ENCODE results near the gene OTOF.

The OTOF gene

DNA sequence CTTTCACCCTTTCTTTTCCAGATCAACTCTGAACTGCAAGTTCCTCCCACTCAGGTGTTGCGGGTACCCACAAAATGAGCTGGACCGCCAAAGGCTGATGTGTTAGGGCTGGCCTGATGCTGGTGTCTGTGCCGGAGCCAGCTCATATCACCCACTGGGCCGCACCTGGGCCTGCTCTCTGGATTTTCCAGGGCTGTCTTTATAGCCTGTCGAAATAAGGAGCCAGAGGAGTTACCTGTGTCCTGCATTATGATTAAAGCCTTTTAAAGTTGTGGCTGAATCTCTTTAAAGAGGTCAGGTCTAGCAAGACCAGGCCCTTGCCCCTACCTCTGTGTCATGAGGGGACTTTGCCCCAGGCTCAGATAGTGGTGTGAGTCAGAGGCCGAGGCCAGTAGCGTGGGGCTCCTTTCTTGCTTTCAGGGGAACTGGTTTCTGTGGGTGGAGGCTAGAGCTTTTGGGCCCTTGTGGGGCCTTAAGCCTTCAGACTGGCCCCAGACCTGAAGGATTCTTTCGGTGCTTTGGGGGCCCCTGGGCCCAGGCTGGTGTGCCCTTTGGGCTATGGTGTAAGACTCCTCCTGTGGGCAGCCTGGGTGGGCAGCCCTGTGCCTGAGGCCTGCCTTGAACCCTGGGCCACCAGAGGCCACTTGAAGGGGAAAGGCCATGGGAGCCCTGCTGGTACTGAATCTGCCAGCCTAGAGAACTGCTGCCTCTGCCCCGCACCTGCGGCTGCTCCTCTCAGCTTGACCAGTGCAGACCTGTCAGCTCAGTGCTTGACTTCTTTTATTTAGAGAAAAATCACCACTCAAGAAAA lies 21.3 kb downstream of the OTOF start:
- DNase-seq (ENCODE audit: low read depth in 1 of 2, low spot score in 1 of 2) = no peak
- in situ Hi-C loops (cut with HindIII; ENCODE audit: low pct_unique_long_range_greater_than_20kb, low sequenced_read_pairs) = no loop called here
- no peak for TF ChIP-seq JUND (IDR thresholded peaks at IDR 0.05; ENCODE audit: low read depth)

DNA sequence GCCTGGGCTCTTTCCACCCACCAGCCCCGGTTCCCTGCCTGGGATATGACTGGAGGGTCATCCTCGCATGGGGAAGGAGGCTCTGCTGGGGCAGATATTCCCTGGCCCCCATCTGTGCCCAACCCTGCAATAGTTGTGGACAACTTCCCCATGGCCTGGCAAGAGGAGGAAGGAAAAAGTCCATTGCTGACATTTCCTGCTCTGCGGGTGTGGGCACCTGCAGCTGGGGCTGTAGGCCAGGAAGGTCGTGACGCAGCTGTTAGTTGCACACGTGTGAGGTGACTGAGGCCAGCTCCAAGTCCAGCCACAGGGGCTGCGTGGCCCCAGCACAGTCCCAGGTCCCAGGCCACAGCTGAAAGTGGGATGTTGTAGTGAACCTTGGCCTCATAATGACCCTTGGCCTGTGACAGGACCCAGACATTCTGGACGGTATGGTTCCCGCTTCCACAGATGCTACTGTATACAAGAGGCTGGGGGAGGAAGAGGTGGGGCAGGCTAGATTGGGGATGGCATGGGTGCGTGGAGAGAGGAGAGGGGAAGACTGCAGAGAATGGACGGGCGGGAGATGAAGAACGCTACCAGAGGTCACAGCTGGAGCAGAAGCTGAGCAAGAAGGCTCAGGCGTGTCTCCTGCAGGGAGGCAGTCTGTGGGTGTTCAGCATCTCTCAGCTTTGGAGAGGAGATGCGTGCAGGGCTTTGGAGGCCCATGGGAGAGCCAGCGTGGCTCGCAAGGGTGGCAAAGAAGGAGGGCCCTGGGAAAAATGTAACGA lies 22.1 kb downstream of the OTOF start:
- in situ Hi-C loops (cut with HindIII; ENCODE audit: low pct_unique_long_range_greater_than_20kb, low sequenced_read_pairs) = no loop called here
- no peak for DNase-seq (ENCODE audit: low read depth in 1 of 2, low spot score in 1 of 2)

DNA sequence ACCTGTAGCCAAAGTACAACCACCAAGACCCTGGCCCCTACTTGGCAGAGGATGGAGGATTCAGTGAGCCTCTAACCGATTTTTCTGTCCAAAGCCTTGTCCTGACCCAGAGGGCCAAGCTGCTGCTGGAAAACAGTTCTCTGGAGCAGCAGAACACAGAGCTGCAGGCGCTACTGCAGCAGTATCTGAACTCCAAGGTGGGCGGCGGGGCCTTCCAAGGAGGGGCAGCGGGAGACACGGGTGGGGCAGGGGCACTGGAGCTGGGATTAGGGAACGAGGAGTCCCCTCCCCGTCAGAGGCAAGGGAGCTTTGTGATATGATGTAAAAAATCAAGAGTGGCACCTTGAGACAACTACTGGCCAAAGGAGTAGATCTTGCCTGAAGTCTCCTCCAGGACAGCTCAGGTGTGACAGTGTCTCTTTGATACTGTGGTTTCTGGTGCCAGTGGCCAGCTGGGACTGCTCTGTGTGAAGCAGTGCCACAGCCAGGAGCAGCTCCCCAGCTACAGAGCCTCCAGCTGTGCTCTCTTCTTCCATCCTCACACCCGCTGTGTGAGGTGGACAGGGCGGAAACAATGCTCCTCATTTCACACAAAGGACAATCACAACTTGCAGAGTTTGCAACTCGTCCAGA lies 22.8 kb downstream of the OTOF start:
- in situ Hi-C loops (cut with HindIII; ENCODE audit: low pct_unique_long_range_greater_than_20kb, low sequenced_read_pairs) = no loop called here
- no peak for DNase-seq (ENCODE audit: low read depth in 1 of 2, low spot score in 1 of 2)
- TF ChIP-seq JUND (IDR thresholded peaks at IDR 0.05; ENCODE audit: low read depth) = no peak

More for the DNA sequence above, 22.1 kb downstream of the OTOF start:
- TF ChIP-seq JUND (IDR thresholded peaks at IDR 0.05; ENCODE audit: low read depth) = no peak

DNA sequence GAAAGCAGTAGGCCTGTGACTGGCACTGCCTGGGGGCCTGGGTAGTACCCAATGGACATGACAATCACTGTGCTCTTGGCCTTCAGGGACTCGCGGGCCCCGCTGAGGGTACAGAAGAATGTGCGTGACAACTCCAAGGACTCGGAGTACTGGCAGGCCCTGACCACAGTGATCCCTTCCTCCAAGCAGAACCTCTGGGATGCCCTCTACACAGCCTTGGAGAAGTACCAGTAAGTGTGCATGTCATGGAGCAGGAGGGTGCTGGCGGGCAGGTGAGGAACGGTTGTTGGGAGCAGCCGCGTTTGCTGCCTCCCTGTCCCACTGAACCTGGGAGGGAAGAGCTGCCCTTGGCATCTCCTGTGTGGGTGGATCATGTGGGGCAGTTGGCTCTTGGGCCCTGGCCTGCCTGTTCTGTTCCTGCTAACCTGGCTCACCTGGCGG lies 23.3 kb downstream of the OTOF start:
- in situ Hi-C loops (cut with HindIII; ENCODE audit: low pct_unique_long_range_greater_than_20kb, low sequenced_read_pairs) = no loop called here
- no peak for TF ChIP-seq JUND (IDR thresholded peaks at IDR 0.05; ENCODE audit: low read depth)
- no peak for DNase-seq (ENCODE audit: low read depth in 1 of 2, low spot score in 1 of 2)

DNA sequence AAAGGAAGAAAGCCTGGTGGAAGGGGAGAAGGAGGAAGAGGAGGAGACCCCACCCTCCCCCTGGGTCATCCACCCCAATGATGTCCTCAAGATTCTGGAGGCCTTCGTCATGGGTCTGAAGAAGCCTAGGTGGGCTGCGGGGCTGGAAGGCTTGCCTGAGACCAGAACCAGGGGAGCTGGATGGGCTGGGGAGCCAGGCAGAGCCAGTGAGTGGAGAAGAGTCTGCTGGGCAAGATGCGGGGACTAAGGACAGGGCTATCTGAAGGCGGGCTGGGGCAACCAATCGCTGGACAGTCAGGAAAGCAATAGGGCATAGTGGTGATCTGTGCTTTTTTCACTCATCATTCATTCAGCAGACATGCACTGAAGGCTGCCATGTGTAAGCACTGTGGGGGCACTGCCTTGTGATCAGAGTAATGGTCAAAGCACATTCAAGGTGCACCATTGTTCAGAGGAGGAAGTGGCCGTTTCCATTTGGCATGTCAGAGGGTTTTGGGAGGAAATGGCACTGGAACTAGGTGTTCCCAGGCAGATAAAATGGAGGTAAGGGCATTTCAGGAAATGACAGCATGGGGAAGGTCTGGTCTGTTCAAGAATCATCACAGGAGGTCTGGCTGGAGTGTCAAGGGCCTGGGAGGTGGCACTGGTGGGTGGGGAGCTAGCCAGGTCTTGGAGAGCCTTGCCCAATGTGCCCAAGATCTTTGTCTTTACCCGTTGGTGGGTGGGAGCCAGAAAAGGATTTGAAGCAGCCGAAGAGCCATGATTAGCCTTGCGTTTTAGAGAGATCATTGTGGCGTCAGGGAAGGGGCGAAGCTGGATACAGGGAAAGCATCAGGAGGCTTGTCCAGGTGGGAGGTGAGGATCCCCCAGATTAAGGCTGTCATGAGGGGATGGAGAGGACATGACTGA lies 24.2 kb downstream of the OTOF start:
- in situ Hi-C loops (cut with HindIII; ENCODE audit: low pct_unique_long_range_greater_than_20kb, low sequenced_read_pairs) = no loop called here
- DNase-seq (ENCODE audit: low read depth in 1 of 2, low spot score in 1 of 2) = no peak
- TF ChIP-seq JUND (IDR thresholded peaks at IDR 0.05; ENCODE audit: low read depth) = no peak

DNA sequence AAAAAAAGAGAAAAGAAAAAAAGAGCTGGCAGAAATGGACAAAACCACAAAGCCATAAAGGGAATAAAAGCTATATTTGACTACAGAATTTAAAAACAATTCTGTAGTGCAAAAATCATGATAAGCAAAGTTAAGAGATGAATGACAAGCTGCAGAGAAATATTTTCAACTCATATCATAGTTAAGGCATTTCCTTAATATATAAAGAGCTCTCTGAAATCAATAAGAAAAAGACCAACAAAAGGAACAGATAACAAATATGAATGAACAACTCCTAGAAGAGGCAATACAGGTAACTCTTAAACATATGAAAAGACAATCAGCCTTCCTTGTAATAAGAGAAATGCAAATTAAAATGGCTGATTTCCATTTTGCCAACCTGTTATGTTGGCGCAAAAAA lies 26.2 kb downstream of the OTOF start:
- TF ChIP-seq JUND (IDR thresholded peaks at IDR 0.05; ENCODE audit: low read depth) = no peak
- no peak for DNase-seq (ENCODE audit: low read depth in 1 of 2, low spot score in 1 of 2)
- in situ Hi-C loops (cut with HindIII; ENCODE audit: low pct_unique_long_range_greater_than_20kb, low sequenced_read_pairs) = no loop called here

DNA sequence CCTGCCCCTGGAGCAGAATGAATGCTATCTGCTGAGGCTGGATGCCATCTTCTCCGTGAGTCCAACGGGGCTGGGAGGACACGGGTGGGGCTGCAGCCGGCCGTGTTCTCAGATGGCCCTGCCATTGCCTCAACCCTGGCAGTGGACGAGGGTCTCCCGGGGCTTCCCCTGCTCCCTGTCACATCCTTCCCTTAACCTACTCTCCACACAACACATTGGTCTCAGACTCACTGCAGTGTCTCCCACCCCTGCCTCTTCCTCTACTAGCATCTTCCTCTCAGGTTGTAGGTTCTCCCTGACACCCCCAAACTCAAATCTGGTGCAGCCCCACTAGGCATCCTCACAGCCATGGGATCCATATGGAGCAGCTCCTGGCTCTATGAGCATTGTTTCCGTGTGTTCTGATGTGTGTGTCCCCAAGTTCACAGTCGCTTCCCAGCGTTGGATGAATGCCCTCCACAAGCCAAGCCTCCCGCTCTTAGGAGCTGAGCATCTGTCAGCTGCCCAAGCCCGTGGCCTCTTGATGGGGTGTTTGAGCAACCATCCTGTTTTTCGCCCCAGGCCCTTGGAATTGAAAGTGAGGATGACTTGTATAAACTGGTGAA lies 27.8 kb downstream of the OTOF start:
- DNase-seq (ENCODE audit: low read depth in 1 of 2, low spot score in 1 of 2) = no peak
- no peak for TF ChIP-seq JUND (IDR thresholded peaks at IDR 0.05; ENCODE audit: low read depth)
- in situ Hi-C loops (cut with HindIII; ENCODE audit: low pct_unique_long_range_greater_than_20kb, low sequenced_read_pairs) = no loop called here

DNA sequence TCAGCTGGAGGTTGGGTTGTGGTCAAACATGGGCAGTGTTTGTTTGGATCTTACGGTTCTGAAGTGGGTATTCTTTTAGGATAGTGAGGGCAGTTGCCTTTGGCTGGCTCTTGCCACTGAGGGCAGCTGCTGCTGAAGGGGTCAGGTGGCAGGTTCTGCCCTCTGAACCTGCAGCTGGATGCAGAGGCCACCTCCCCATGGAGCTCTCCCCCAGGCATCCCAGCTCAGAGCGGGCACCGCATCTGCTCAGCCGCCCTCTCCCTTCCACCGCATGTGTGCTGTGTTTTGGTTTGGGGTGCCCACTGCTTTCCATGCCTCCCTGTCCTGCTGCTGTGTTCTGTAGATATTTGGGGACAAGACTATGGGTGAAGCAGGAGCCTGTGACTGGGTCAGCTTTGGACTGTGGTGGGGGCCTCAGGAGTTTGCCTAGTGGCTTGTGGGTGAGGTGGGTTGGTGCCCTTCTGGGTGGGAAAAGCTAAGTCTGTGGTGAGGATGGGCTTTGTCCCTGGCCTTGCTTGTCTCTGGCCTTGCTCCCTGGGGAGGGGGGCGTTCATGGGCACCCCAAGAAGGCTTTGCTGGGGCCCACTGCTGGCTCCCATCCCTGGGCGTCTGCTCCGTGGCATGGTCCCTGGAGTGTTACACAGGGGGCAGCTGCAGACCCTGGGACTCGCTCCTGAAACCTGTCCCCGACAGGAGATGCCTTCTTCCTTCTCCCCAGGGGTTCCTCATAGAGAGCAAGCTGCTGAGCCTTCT lies 28.5 kb downstream of the OTOF start:
- in situ Hi-C loops (cut with HindIII; ENCODE audit: low pct_unique_long_range_greater_than_20kb, low sequenced_read_pairs) = no loop called here
- TF ChIP-seq JUND (IDR thresholded peaks at IDR 0.05; ENCODE audit: low read depth) = no peak
- DNase-seq (ENCODE audit: low read depth in 1 of 2, low spot score in 1 of 2) = no peak

DNA sequence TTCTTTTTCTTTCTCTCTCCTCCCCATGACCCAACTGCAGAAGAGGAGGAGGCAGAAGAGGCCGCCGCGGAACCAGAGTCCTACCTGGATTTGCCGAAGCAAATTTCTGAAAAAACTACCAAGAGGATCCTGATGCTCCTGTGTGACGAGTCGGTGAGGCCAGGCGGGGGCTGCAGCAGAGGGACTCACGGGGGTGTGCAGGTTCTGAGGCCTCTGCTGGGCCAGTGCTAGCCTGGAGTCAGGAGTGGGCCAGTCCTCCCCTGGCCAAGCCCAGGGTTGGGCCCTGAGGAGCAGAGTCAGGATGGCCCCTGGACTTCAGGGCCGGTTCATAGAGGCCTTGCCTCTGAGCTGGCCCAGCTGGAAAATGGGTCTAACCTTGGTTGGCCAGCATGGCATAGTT lies 29.3 kb downstream of the OTOF start:
- no peak for TF ChIP-seq JUND (IDR thresholded peaks at IDR 0.05; ENCODE audit: low read depth)
- DNase-seq (ENCODE audit: low read depth in 1 of 2, low spot score in 1 of 2) = no peak
- in situ Hi-C loops (cut with HindIII; ENCODE audit: low pct_unique_long_range_greater_than_20kb, low sequenced_read_pairs) = no loop called here

DNA sequence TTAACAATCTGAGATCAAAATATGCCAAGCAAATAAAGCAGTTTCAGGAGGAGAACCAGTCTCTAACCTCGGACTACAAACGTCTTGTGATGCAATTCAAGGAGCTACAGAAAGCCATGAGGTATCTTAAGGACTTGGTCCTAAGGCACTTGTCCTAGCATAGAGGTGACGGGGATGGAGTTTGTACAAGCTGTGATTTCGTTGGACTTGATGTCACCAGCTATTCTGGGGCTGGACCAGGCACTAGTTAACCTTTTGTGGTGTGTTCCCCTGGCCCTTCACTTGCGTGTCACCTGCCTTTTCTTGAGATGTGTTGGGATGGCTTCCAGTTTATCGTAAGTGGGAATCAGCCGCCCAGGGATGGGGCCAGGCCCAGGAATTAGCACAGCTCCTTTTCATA lies 33.7 kb downstream of the OTOF start:
- in situ Hi-C loops (cut with HindIII; ENCODE audit: low pct_unique_long_range_greater_than_20kb, low sequenced_read_pairs) = no loop called here
- no peak for DNase-seq (ENCODE audit: low read depth in 1 of 2, low spot score in 1 of 2)
- TF ChIP-seq JUND (IDR thresholded peaks at IDR 0.05; ENCODE audit: low read depth) = no peak

DNA sequence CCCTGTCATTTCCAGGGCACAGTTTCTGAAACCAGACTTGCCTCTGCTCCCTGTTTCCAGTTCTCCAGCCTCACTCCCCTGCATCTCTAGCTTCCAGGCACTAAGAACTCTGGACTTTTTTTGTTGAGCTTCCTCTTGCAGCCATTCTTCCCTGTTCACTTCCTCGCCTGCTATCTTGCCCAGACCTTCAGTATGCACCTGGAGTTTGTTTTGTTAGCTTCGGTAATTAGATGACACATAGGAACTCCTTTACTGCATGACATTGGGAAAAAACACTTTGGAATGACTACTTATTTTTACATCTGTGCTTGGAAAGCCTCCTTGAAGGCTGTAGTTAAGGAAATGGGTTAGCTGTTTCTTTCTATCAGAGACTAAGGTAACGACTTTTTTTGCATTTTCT lies 35.2 kb downstream of the OTOF start:
- TF ChIP-seq JUND (IDR thresholded peaks at IDR 0.05; ENCODE audit: low read depth) = no peak
- no peak for DNase-seq (ENCODE audit: low read depth in 1 of 2, low spot score in 1 of 2)
- in situ Hi-C loops (cut with HindIII; ENCODE audit: low pct_unique_long_range_greater_than_20kb, low sequenced_read_pairs) = no loop called here
